ENCODE results near the gene COL27A1.

DNA sequence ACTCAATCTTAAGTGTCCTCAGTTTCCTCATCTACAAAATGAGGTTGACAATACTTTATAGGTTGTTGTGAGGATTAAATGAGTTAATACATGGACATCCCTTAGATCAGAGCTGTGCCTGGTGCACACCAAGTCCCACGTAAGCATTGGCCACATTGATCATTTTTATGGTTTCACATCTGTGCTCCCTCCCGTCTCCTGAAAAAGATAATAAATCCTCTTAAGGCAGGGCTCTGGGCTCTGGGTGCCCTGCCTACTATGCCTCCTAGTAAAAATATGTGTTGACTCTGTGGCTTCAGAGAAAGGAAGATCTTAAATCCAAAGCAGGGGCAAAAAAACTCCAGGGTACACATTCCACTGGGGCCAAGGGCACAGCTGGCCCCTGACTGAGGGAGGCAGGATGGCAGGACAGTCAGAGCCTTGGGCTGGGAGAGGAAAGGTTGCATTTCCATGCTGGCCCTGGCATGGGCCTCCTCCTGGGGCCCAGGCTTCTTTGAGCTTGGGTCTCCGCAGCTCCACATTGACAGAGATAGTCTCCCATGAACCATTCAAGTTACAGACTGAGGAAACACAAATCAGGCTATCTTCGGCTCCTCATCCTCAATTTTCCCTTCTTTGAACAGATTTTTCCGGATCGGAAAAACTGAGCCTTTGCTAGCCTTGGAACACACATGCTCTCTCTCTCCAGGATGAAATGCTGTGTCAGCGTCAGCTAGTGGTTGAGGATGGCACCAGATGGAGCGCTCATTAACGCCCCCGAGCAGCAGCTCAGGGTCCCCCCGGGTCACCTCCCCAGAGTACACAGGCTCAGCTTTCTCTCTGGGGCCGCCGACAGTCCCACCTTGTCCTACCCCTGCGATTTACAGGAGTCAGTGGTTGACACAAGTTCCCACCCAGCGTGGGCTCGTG, 33.9 kb upstream of the COL27A1 start:
- TF ChIP-seq, protein P1, sequence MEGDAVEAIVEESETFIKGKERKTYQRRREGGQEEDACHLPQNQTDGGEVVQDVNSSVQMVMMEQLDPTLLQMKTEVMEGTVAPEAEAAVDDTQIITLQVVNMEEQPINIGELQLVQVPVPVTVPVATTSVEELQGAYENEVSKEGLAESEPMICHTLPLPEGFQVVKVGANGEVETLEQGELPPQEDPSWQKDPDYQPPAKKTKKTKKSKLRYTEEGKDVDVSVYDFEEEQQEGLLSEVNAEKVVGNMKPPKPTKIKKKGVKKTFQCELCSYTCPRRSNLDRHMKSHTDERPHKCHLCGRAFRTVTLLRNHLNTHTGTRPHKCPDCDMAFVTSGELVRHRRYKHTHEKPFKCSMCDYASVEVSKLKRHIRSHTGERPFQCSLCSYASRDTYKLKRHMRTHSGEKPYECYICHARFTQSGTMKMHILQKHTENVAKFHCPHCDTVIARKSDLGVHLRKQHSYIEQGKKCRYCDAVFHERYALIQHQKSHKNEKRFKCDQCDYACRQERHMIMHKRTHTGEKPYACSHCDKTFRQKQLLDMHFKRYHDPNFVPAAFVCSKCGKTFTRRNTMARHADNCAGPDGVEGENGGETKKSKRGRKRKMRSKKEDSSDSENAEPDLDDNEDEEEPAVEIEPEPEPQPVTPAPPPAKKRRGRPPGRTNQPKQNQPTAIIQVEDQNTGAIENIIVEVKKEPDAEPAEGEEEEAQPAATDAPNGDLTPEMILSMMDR (IDR thresholded peaks at IDR 0.05) = no peak
- TF ChIP-seq POLR2AphosphoS5 (IDR thresholded peaks at IDR 0.05) (no peak), EP300 (IDR thresholded peaks at IDR 0.05) (no peak)
